Bronchial epithelial cell (primary cell): ENCODE measurements around the gene EMC1. TPM values are rescaled to one million over a fixed set of nuclear protein-coding genes. Genes with fewer than 3 reads are reported as not detected.

Experiments
- DNase-seq: peaks from one replicate; pipeline ENCODE4 v3.0.0-alpha.2; 2010; ENCODE audit warnings: low read depth
- FAIRE-seq: peaks from 2 replicates; lab custom pipeline; 2011; peaks lifted over from hg19 to GRCh38; lab: Jason Lieb, UNC
- H3K27me3 ChIP-seq: 2 replicates; pipeline ENCODE4 v1.5.1; 2011; ENCODE audit warnings: low read length; ENCODE audit not compliant: control insufficient read depth, insufficient read depth
- H3K36me3 ChIP-seq: 2 replicates; pipeline ENCODE4 v1.5.1; 2011; ENCODE audit warnings: low read length; ENCODE audit not compliant: control insufficient read depth, insufficient read depth
- H3K4me3 ChIP-seq: 2 replicates; pipeline ENCODE4 v1.5.1; 2011; ENCODE audit warnings: mild to moderate bottlenecking, low read depth, low read length, control low read depth
- CTCF ChIP-seq: IDR thresholded peaks from 2 replicates; pipeline ENCODE4 v1.5.1; 2011; ENCODE audit warnings: mild to moderate bottlenecking, moderate library complexity, low read length, control low read depth, inconsistent platforms; ENCODE audit not compliant: insufficient read depth, severe bottlenecking
- total RNA-seq: library from RNA; depleted of rRNA; stranded (reverse); fragments of >200 nt; gene quantifications from 2 replicates; pipeline ENCODE4 v1.2.1, GENCODE V29; 2014

The EMC1 gene
- total RNA-seq, 1 donor from 2014 or later: 45.8 TPM

- DNase-seq (no peak), FAIRE-seq (no peak)
- TF ChIP-seq CTCF: no peak
- Histone ChIP-seq H3K27me3 (no peaks in the 10 kb centered on the region), H3K36me3 (peaks cover 27% of the 10 kb centered on the region), H3K4me3 (no peak overlapping the region)
Observed at GRCh38 chr1:19193004-19193403, 58.3 kb downstream of the EMC1 start.

DNA sequence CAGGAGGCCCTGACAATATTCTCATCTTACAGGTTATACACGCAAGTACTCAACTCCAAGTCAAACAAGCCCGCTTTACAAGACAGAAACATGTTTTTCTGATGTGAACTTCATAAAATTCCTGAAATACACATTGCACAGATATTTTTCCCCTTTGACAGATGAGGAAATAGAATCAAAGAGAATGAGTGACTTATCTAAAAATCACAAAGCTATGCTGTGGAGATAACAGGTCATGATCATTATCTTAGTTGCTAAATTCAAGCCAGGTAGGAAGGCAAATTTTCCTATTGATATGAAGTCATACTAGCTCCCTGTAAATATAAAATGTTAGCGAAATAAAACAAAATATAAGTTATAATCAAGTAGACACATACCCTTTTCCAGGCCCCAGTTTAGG lies 59.5 kb downstream of the EMC1 start:
- Histone ChIP-seq H3K27me3 (no peaks in the 10 kb centered on the region), H3K36me3 (peaks cover 23% of the 10 kb centered on the region), H3K4me3 (no peak overlapping the region)
- FAIRE-seq: no peak
- DNase-seq: no peak
- TF ChIP-seq CTCF: no peak

- Histone ChIP-seq H3K27me3 (no peaks in the 10 kb centered on the region), H3K36me3 (peaks cover 28% of the 10 kb centered on the region), H3K4me3 (no peak overlapping the region)
- TF ChIP-seq CTCF: no peak
- DNase-seq: no peak
- FAIRE-seq: no peak
Observed at GRCh38 chr1:19190468-19190867, 60.9 kb downstream of the EMC1 start.

DNA sequence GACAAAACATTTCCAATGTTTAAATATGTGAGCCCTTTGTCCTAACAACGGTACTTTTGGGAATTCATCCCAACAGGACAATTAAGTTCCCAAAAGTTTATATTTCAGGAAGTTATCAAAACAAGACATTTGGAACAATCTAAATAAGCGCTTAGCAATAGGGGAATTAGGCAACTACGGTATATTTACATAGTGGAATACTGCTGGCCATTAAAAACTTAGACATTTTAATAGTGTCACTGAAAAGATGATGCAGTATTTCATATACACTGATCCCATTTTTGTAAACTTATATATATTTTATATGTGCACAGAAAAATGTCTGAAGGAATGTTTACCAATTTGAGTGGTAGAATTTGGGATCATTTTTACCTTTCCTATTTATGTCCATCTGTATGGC lies 62.1 kb downstream of the EMC1 start:
- no peak for FAIRE-seq
- H3K36me3 ChIP-seq: peaks cover 30% of the 10 kb centered on the region
- no peak for DNase-seq
- H3K4me3 ChIP-seq: no peak overlapping the region
- no peak for TF ChIP-seq CTCF
- no peaks in the 10 kb centered on the region for H3K27me3 ChIP-seq

DNA sequence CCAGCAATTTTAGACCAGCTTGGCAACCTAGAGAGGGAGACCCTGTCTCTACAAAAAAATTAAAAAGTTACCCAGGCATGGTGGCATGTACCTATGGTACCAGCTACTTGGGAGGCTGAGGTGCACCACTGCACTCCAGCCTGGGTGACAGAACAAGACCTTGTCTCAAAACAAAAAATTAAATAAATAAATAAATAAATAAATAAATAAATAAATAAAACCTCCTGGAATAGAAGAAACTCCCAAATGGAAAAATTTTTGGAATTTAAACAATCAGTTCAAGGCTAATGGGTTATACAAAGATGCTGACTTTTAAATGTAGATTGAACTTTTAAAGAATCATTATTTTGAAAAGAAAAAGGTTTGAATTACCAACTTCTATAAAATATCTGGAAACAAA lies 63.5 kb downstream of the EMC1 start:
- TF ChIP-seq CTCF: no peak
- Histone ChIP-seq H3K4me3 (no peak overlapping the region), H3K27me3 (no peaks in the 10 kb centered on the region), H3K36me3 (peaks cover 27% of the 10 kb centered on the region)
- FAIRE-seq (no peak), DNase-seq (no peak)

GRCh38 chr1:19186001-19186400 lies 65.3 kb downstream of the EMC1 start:
- no peak for TF ChIP-seq CTCF
- Histone ChIP-seq H3K36me3 (peaks cover 27% of the 10 kb centered on the region), H3K4me3 (no peak overlapping the region), H3K27me3 (no peaks in the 10 kb centered on the region)
- FAIRE-seq (no peak), DNase-seq (no peak)
